Activated CD4-positive, alpha-beta T cell treated with anti-CD3 and anti-CD28 coated beads, Interleukin-2, amount 10 ng/mL, durations not matched to agents 7 days and 5 days (primary cell): Measurements from ENCODE around the gene TNFSF12. TPM values are rescaled to one million over a fixed set of nuclear protein-coding genes. Genes with fewer than 3 reads are reported as not detected.

Experiments
- CTCF ChIA-PET: fragments of 350-600 bp; sonication (Branson Sonifier 250); formaldehyde crosslinking; loops from one replicate; lab custom pipeline; 2021; ENCODE audit warnings: antibody characterized with exemption; lab: Charles Lee
- POLR2A ChIA-PET: fragments of 350-600 bp; sonication (Branson Sonifier 250); formaldehyde crosslinking; loops from one replicate; lab custom pipeline; 2021; ENCODE audit warnings: antibody characterized with exemption; lab: Charles Lee
- DNase-seq: peaks from one replicate; pipeline ENCODE4 v3.0.0-alpha.2; 2020
- H3K27ac Mint-ChIP-seq: one replicate; pipeline ENCODE4 v1.8.0; 2021; ENCODE audit warnings: mild to moderate bottlenecking, moderate library complexity, mixed read lengths
- H3K27me3 Mint-ChIP-seq: one replicate; pipeline ENCODE4 v1.8.0; 2021; ENCODE audit warnings: mixed read lengths
- H3K36me3 Mint-ChIP-seq: one replicate; pipeline ENCODE4 v1.8.0; 2021; ENCODE audit warnings: low read depth, mixed read lengths
- H3K4me1 Mint-ChIP-seq: one replicate; pipeline ENCODE4 v1.8.0; 2021; ENCODE audit warnings: mixed read lengths
- H3K4me3 Mint-ChIP-seq: one replicate; pipeline ENCODE4 v1.8.0; 2021; ENCODE audit warnings: mild to moderate bottlenecking, moderate library complexity, mixed read lengths
- H3K9me3 Mint-ChIP-seq: one replicate; pipeline ENCODE4 v1.8.0; 2021; ENCODE audit warnings: mixed read lengths
- total RNA-seq, 2 experiments: library from RNA; stranded (reverse); gene quantifications; one replicate each; pipeline ENCODE4 v1.2.3, GENCODE V29; 2021

Gene TNFSF12
- total RNA-seq, 2 experiments from 2014 or later, result 79.6 to 82.5 TPM

DNA sequence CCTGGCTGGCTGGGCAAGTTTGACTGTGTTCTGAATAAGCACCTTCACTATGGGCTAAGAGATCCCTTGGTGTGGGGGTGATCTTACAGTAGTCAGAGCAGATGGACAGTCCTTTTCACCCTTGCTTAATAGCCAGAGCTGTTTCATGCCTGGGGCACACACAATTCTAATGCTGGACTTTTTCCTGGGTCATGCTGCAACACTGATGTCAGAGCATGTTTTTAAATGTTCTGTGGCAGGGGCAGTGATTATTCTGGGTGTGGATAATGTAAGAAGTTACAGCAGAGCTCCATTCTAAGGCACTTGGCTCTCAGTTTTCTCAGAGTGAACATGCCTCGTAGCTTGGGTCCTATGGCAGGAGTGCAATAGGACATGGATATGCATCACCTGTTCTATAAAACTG lies 26.6 kb downstream of the TNFSF12 start:
- DNase-seq, result no peak
- Mint-ChIP-seq H3K4me1 (peaks cover 76% of the 10 kb centered on the region), H3K9me3 (no peaks in the 10 kb centered on the region), H3K27me3 (no peaks in the 10 kb centered on the region), H3K4me3 (peak overlapping the region; percentile 92), H3K36me3 (peaks cover 81% of the 10 kb centered on the region), H3K27ac (peak overlapping the region; percentile 50)
- POLR2A ChIA-PET, result no interaction called here
- CTCF ChIA-PET, result interaction anchor here (1.5 to 2.9 kb wide), 3 partner anchors 14 to 20 kb away, joined by 3 to 10 read pairs (median 9); no protein-coding TSS in a partner anchor

- Mint-ChIP-seq H3K4me1 (peaks cover 79% of the 10 kb centered on the region), H3K4me3 (no peak overlapping the region), H3K36me3 (peaks cover 81% of the 10 kb centered on the region), H3K27ac (peak overlapping the region; percentile 50), H3K27me3 (no peaks in the 10 kb centered on the region), H3K9me3 (no peaks in the 10 kb centered on the region)
- ChIA-PET CTCF (interaction anchor here (2.8 to 2.9 kb wide), 2 partner anchors 13 to 15 kb away, joined by 9 to 10 read pairs; no protein-coding TSS in a partner anchor), POLR2A (no interaction called here)
- DNase-seq, result no peak
Observed at GRCh38 chr17:7575959-7576358, 27.1 kb downstream of the TNFSF12 start.

GRCh38 chr17:7576432-7576937 lies 27.6 kb downstream of the TNFSF12 start:
- no peaks in the 10 kb centered on the region for H3K27me3 Mint-ChIP-seq
- H3K9me3 Mint-ChIP-seq, result no peaks in the 10 kb centered on the region
- no peak for DNase-seq
- H3K36me3 Mint-ChIP-seq, result peaks cover 81% of the 10 kb centered on the region
- CTCF ChIA-PET, result interaction anchor here (0.7 to 2.9 kb wide), 3 partner anchors 13 to 121 kb away, joined by 3 to 10 read pairs (median 3); no protein-coding TSS in a partner anchor
- H3K4me3 Mint-ChIP-seq, result peak overlapping the region; percentile 33
- H3K4me1 Mint-ChIP-seq, result peaks cover 79% of the 10 kb centered on the region
- POLR2A ChIA-PET, result interaction anchor here (0.7 kb wide), 1 partner anchor 11 kb away, joined by 3 read pairs; no protein-coding TSS in a partner anchor
- peak overlapping the region; percentile 43 for H3K27ac Mint-ChIP-seq

GRCh38 chr17:7577327-7578199 lies 28.7 kb downstream of the TNFSF12 start:
- H3K4me3 Mint-ChIP-seq, result no peak overlapping the region
- CTCF ChIA-PET, result interaction anchor here (0.6 to 0.9 kb wide), 3 partner anchors 27 to 122 kb away, joined by 3 to 4 read pairs (median 3); no protein-coding TSS in a partner anchor
- no peaks in the 10 kb centered on the region for H3K27me3 Mint-ChIP-seq
- H3K27ac Mint-ChIP-seq, result no peak overlapping the region
- H3K36me3 Mint-ChIP-seq, result peaks cover 81% of the 10 kb centered on the region
- H3K9me3 Mint-ChIP-seq, result no peaks in the 10 kb centered on the region
- H3K4me1 Mint-ChIP-seq, result peaks cover 85% of the 10 kb centered on the region
- POLR2A ChIA-PET, result interaction anchor here (0.7 kb wide), 1 partner anchor 10 kb away, joined by 3 read pairs; no protein-coding TSS in a partner anchor
- no peak for DNase-seq

- Mint-ChIP-seq H3K27me3 (no peaks in the 10 kb centered on the region), H3K27ac (peak within 1 kb of the TSS; percentile 80), H3K4me1 (peaks cover 89% of the 10 kb centered on the region), H3K9me3 (no peaks in the 10 kb centered on the region), H3K4me3 (peak within 1 kb of the TSS; percentile 16), H3K36me3 (peaks cover 71% of the 10 kb centered on the region)
- CTCF ChIA-PET, result interaction anchor here (1.6 to 3.5 kb wide), 3 partner anchors 18 to 142 kb away, joined by 5 to 14 read pairs (median 14); partner anchors contain the start of genes SENP3, TP53 and WRAP53
- DNase-seq, result peak; percentile 52
- POLR2A ChIA-PET, result no interaction called here
Observed at GRCh38 chr17:7579001-7579833, 30.4 kb downstream of the TNFSF12 start, which contains the start of gene CD68. TSS of gene CD68 (plus strand) at chr17:7579638. CDS start at chr17:7579678, 40 bp downstream.

DNA sequence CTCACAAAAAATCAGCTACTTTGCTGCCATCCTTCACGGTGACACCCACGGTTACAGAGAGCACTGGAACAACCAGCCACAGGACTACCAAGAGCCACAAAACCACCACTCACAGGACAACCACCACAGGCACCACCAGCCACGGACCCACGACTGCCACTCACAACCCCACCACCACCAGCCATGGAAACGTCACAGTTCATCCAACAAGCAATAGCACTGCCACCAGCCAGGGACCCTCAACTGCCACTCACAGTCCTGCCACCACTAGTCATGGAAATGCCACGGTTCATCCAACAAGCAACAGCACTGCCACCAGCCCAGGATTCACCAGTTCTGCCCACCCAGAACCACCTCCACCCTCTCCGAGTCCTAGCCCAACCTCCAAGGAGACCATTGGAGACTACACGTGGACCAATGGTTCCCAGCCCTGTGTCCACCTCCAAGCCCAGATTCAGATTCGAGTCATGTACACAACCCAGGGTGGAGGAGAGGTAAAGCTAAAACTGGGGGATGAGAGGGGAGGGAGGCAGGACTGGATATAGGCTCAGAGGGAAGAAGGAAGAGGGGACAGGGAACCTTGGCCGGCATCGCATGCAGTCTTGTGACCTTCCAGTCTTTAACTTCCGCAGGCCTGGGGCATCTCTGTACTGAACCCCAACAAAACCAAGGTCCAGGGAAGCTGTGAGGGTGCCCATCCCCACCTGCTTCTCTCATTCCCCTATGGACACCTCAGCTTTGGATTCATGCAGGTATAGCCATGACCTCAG lies 31.2 kb downstream of the TNFSF12 start:
- Mint-ChIP-seq H3K27ac (peak overlapping the region; percentile 76), H3K27me3 (no peaks in the 10 kb centered on the region), H3K4me1 (peaks cover 88% of the 10 kb centered on the region), H3K9me3 (no peaks in the 10 kb centered on the region), H3K4me3 (no peak overlapping the region), H3K36me3 (peaks cover 68% of the 10 kb centered on the region)
- DNase-seq, result no peak
- ChIA-PET POLR2A (no interaction called here), CTCF (interaction anchor here (0.5 to 3.5 kb wide), 5 partner anchors 10 to 143 kb away, joined by 3 to 14 read pairs (median 6); partner anchors contain the start of genes SENP3, SOX15, TP53 and WRAP53)

DNA sequence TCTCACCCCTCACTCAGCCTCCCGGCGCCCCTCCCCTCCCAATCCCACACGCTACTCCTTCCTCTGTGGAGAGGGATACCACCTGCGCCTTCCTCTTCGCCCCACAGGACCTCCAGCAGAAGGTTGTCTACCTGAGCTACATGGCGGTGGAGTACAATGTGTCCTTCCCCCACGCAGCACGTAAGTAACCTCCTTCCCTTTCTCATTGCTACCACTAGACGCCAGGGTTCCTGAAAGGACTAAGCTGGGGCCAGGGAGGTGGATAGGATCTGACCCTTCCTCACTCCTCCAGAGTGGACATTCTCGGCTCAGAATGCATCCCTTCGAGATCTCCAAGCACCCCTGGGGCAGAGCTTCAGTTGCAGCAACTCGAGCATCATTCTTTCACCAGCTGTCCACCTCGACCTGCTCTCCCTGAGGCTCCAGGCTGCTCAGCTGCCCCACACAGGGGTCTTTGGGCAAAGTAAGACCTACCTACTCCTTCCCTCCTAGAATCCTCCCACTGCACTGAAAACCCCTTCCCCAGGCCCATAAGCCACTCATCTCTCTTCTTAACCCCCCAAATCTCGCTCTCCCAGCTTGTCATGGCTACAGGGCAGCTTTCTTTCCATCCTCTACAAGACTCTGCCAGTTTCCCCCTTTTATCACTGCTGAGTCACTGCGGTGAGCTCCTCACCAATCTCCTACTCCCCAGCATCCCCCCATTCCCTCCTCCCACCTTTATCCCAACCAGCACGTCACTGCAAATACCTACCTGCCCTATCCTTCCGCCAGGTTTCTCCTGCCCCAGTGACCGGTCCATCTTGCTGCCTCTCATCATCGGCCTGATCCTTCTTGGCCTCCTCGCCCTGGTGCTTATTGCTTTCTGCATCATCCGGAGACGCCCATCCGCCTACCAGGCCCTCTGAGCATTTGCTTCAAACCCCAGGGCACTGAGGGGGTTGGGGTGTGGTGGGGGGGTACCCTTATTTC lies 32.0 kb downstream of the TNFSF12 start:
- Mint-ChIP-seq H3K36me3 (peaks cover 62% of the 10 kb centered on the region), H3K4me3 (peak overlapping the region; percentile 12), H3K4me1 (peaks cover 88% of the 10 kb centered on the region), H3K27ac (peak overlapping the region; percentile 76), H3K27me3 (no peaks in the 10 kb centered on the region), H3K9me3 (no peaks in the 10 kb centered on the region)
- POLR2A ChIA-PET, result no interaction called here
- CTCF ChIA-PET, result interaction anchor here (1.3 to 3.5 kb wide), 5 partner anchors 9 to 144 kb away, joined by 4 to 14 read pairs (median 6); partner anchors contain the start of genes SENP3, SOX15, TP53 and WRAP53
- no peak for DNase-seq

- POLR2A ChIA-PET, result no interaction called here
- Mint-ChIP-seq H3K27ac (peak overlapping the region; percentile 99), H3K4me1 (peaks cover 71% of the 10 kb centered on the region), H3K4me3 (peak overlapping the region; percentile 92), H3K9me3 (no peaks in the 10 kb centered on the region), H3K36me3 (peaks cover 50% of the 10 kb centered on the region), H3K27me3 (no peaks in the 10 kb centered on the region)
- CTCF ChIA-PET, result interaction anchor here (1.0 to 3.9 kb wide), 7 partner anchors 9 to 253 kb away, joined by 3 to 15 read pairs (median 4); partner anchors contain the start of genes FXR2, TP53 and WRAP53
- no peak for DNase-seq
Observed at GRCh38 chr17:7582396-7583252, 33.8 kb downstream of the TNFSF12 start.

DNA sequence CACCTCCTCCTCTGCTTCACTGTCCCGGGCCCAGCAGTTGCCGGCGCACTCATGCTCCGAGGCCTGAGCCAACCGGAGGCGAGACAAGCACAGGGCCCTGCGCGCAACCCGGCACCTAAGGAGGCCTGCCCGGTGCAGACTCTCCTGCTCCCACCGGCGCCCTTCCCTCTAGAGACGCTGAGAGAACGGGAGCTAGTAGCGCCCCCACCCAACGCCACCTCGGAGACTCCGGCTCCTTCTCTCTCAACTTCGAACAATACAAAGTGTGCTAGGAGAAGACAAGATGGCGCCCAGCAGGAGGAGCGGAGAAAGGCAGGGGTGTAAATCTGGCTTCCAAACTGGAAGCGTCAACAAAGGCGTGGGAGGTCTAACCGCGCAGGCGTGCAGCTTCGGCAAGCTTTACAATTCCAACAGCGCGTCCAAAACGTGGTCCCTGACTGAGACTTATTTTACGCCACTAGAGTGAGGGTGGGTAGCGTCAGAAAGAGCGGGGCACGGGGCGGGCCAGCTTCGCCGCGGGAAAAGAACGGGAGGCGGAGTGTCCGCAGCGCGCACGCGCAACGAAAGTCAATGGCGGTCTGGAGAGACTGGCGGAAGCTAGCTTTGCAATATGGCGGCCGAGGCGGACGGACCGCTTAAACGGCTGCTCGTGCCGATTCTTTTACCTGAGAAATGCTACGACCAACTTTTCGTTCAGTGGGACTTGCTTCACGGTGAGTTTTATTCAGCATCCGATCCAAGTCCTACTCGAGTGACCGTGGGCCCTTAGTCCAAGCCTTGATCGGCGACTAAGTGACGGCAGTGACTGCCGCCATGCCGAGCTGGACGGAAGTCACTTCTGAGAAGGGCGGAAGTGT lies 34.6 kb downstream of the TNFSF12 start, which contains the start of gene MPDU1:
MPDU1 (plus strand) TSS at position 600 of the 857 bp plus-strand sequence; CDS start at position 611, 11 bp downstream.
- Mint-ChIP-seq H3K36me3 (peaks cover 47% of the 10 kb centered on the region), H3K27me3 (no peaks in the 10 kb centered on the region), H3K4me3 (peak within 1 kb of the TSS; percentile 92), H3K27ac (peak within 1 kb of the TSS; percentile 99), H3K4me1 (peaks cover 63% of the 10 kb centered on the region), H3K9me3 (no peaks in the 10 kb centered on the region)
- CTCF ChIA-PET, result interaction anchor here (0.8 to 3.9 kb wide), 11 partner anchors 9 to 254 kb away, joined by 3 to 15 read pairs (median 4); partner anchors contain the start of genes FXR2, TP53 and WRAP53
- POLR2A ChIA-PET, result interaction anchor here (0.7 to 1.3 kb wide), 4 partner anchors 10 to 254 kb away, joined by 3 to 8 read pairs (median 3); partner anchors contain the start of genes NEURL4 and TP53
- DNase-seq, result peak; percentile 95
